Epithelial cell of esophagus (primary cell): ENCODE measurements around the gene TDO2.

Experiments
- DNase-seq: peaks from one replicate; pipeline ENCODE4 v3.0.0; 2010; ENCODE audit warnings: low read depth
- H3K4me3 ChIP-seq: 2 replicates; pipeline ENCODE4 v1.5.1; 2011; ENCODE audit warnings: mild to moderate bottlenecking, low read length, control low read depth
- TF ChIP-seq, protein P1 (sequence below): IDR thresholded peaks from 2 replicates; pipeline ENCODE4 v1.5.1; 2011; ENCODE audit warnings: low read depth, mild to moderate bottlenecking, low read length, control low read depth, inconsistent platforms; ENCODE audit not compliant: insufficient read depth; ENCODE audit errors: missing control alignments

Gene TDO2

DNA sequence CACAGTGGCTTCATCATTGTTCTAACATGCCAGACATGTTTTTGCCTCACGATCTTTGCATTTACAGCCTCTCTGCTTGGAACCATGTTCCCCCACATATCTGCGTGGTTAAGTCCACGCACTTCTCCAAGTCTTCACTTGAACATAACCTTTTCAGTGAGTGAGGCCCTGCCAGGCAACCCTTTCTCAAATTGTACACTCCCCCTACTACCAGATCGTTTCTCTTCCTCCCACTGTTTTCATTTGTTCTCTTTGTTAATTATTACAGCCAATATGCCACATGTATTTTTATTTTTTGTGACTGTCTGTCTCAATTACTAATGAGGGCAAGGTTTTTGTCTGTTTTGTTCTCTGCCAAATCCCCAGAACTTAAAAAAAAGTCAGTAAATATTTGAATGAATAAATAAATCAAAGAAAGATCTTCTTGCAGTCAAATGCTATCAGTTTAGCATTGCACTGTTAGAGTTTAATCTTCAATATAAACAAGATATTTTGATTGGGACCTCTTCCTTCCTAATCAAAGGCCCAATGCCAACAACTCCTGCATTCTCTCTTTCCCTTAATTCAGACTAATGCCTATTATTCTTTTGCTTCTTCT is 32.0 kb downstream of the TDO2 start:
- H3K4me3 ChIP-seq = no peak overlapping the region
- no peak for DNase-seq
- TF ChIP-seq, protein P1, sequence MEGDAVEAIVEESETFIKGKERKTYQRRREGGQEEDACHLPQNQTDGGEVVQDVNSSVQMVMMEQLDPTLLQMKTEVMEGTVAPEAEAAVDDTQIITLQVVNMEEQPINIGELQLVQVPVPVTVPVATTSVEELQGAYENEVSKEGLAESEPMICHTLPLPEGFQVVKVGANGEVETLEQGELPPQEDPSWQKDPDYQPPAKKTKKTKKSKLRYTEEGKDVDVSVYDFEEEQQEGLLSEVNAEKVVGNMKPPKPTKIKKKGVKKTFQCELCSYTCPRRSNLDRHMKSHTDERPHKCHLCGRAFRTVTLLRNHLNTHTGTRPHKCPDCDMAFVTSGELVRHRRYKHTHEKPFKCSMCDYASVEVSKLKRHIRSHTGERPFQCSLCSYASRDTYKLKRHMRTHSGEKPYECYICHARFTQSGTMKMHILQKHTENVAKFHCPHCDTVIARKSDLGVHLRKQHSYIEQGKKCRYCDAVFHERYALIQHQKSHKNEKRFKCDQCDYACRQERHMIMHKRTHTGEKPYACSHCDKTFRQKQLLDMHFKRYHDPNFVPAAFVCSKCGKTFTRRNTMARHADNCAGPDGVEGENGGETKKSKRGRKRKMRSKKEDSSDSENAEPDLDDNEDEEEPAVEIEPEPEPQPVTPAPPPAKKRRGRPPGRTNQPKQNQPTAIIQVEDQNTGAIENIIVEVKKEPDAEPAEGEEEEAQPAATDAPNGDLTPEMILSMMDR = no peak

DNA sequence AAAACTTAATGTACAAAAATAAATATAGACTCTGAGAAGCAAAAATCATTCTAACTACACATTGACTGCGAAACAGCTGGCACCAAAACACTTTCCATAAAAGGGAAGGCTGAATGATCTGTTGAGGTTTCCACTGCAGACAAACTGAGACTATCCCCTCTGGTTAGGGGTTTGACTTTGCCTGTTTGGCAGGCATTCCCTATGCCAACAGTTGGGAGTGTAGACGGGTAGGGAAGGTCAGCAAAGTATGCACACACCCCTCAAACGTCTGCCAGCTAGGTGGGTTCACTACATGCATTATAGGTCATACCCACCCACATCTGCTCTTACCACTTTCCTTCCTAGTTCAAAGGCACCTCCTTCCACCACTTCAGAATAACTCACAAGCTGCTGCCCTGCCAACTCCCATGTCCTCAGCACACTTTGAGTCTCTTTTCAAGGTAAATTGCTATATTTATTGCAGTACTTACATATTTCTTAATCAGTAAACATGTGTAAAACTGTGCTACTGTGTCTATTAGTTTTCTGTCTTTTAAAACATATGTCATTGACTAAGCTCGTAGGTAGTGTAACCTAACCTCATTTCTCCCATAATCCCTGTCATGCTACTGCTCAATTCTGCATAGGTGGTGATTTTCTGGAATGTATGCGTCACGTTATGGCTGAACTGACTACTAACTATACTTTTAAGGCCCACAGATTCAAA is 37.7 kb downstream of the TDO2 start:
- no peak for DNase-seq
- no peak overlapping the region for H3K4me3 ChIP-seq
- TF ChIP-seq, protein P1 = no peak

DNA sequence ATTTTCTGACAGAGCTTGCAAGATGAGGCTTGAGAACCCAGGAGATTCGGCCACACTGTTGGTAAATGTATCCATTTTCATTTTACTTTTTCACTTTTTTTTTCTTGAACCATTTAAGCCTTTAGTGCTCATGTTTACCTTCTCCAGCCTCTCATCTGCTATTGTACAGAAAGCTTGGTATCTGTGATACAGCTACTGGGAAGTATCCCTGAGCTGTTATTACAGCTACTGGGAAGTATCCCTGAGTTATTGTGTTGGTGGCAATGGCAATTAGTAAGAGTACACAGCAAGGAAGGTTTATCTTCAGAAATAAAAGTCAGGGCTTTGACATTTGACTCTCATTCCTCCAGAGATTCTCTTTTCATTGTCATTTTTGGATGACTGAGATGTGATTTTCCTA is 38.3 kb downstream of the TDO2 start:
- H3K4me3 ChIP-seq = no peak overlapping the region
- no peak for DNase-seq
- TF ChIP-seq, protein P1 = no peak

DNA sequence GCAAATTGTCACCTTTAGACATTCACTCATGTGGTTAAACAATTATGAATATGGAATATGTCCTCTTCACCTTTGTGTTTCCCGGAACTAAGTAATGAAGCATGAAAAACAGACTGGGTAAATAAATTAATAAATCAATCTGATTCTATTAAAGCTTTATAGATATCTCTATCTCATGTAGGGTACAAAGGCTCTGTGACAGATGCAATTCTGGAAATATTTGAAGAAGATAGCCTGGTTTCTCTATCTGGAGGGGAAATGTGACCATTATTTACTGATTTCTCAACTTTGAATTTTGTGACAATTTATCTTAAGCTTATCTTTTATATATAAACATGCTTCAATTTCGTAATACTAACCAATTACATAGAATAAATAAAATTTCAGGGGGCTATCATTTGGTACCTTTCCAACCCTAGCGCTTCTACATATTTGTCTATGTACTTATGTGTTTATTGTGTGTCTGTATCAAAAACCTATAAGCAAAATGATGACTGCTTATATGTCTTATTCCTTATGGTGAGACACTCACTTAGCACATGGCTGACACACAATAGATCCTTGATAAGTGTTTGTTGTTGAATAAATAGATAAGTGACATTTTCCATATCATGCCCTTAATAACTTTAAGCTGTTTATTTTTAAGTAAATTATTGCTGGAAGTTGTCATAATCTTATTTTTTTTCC is 40.3 kb downstream of the TDO2 start:
- no peak overlapping the region for H3K4me3 ChIP-seq
- DNase-seq = no peak
- TF ChIP-seq, protein P1 = no peak

DNA sequence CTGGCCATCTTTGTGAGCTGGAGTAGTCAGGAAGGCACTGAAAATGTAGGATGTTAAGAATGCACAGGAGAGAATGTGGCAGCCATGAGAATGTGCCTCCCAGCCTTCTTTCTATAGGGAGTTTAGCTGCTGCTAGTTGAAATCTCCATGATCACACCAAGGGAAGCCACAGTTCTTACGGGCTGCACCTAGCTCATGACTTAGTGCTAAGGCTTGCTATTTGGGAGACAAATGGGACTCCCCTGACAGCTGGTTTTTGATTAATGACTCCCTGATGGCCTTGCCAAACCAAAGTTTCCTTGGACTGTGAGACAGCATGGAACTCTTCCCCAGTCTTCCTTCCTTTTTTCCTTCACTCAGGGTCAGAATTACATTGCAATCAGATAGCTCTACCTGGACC is 41.0 kb downstream of the TDO2 start:
- H3K4me3 ChIP-seq = no peak overlapping the region
- no peak for DNase-seq
- TF ChIP-seq, protein P1 = no peak

DNA sequence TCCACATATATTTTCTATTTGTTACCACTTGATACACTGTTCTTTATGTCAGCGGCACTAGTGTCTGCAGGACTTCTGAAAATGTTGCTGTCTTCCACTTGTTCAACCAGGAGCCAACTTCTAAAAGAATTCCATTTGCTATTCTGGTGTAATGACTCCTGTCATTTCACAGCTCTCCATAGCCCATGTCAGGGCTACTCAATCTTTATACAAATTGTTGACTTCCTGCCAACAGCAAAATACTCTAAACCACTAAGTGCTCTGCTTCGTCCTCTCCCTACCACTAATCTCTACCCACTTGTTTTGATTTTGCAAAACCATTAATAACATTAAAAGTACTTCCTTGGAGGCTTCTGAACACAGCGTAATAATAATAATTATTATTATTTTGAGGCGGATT is 43.0 kb downstream of the TDO2 start:
- no peak overlapping the region for H3K4me3 ChIP-seq
- TF ChIP-seq, protein P1 = no peak
- DNase-seq = no peak

DNA sequence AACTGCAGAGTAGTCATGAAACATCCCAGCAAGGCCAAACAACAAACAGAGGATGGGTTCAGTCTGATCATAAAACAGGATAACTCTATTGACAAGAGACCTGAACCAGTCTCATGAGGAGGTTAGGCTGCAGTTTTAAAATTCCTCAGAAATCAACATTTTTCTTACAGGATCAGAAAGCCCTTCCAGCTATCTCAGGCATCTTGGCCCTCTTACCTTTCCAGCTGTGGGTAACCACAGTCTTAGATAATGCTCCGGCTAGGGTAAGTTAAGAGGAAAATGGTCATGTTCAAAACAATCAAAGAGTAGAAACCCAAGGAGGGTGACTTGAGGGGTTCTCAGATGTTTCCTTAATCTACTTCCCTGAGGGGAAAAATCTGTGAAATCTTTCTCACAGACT is 45.0 kb downstream of the TDO2 start:
- no peak for DNase-seq
- no peak overlapping the region for H3K4me3 ChIP-seq
- TF ChIP-seq, protein P1 = no peak
